Gastrocnemius medialis (tissue), 4 donors: Measurements from ENCODE around the gene AADACL4.

Experiments used
- POLR2A ChIP-seq, 2 donors: fragments of 450-650 bp; IDR thresholded peaks; one replicate each; pipeline ENCODE4 v1.6.1; 2017; ENCODE audit warnings: antibody characterized with exemption in 2 of 2, mild to moderate bottlenecking in 2 of 2, moderate library complexity in 2 of 2
- TF ChIP-seq, protein P1 (sequence below), 5 experiments: fragments of 450-650 bp in 3 of 5; fragments of 200-600 bp in 2 of 5; sonication (generic) in 2 of 5; IDR thresholded peaks in 4 of 5; conservative IDR thresholded peaks in 1 of 5; 1 replicate in 4 of 5; 2 replicates in 1 of 5; pipeline ENCODE4 v1.5.1; 2016 to 2019; ENCODE audit warnings: antibody characterized with exemption in 5 of 5, mild to moderate bottlenecking in 3 of 5, moderate library complexity in 3 of 5

DNA sequence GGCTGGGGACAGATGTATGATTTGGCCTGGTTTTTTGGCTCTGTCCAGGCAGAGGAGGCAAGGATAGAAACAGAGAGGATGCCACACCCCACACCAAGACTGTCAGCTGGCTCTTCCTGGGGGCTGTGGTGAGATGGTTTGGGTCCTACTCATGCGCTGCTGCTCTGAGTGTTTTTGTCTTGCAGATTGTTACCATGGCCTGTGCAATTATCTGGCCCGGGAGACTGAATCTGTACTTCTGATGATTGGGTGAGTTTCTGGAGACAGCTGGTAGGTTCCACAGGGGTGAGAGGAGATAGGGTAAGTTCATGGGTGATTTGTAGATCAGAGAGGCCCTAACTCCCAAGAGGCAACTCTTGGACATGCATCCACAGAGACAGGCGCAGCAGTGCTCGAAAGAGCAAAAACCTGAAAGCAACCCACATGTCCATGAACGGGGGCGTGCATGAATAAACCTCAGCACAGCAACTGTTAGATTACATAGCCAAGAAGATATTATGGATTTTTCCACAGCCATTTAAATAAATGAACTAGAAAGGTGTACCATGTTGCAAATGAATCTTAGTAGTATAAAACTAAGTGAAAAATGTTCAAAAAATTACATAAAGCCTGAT, 17.8 kb downstream of the AADACL4 start:
- TF ChIP-seq, protein P1, sequence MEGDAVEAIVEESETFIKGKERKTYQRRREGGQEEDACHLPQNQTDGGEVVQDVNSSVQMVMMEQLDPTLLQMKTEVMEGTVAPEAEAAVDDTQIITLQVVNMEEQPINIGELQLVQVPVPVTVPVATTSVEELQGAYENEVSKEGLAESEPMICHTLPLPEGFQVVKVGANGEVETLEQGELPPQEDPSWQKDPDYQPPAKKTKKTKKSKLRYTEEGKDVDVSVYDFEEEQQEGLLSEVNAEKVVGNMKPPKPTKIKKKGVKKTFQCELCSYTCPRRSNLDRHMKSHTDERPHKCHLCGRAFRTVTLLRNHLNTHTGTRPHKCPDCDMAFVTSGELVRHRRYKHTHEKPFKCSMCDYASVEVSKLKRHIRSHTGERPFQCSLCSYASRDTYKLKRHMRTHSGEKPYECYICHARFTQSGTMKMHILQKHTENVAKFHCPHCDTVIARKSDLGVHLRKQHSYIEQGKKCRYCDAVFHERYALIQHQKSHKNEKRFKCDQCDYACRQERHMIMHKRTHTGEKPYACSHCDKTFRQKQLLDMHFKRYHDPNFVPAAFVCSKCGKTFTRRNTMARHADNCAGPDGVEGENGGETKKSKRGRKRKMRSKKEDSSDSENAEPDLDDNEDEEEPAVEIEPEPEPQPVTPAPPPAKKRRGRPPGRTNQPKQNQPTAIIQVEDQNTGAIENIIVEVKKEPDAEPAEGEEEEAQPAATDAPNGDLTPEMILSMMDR (IDR thresholded peaks at IDR 0.05 in 4 of 5, conservative IDR thresholded peaks at IDR 0.05 in 1 of 5): no peak
- no peak for TF ChIP-seq POLR2A (IDR thresholded peaks at IDR 0.05)
